ENCODE data around the gene PUM1.

PUM1 gene

DNA sequence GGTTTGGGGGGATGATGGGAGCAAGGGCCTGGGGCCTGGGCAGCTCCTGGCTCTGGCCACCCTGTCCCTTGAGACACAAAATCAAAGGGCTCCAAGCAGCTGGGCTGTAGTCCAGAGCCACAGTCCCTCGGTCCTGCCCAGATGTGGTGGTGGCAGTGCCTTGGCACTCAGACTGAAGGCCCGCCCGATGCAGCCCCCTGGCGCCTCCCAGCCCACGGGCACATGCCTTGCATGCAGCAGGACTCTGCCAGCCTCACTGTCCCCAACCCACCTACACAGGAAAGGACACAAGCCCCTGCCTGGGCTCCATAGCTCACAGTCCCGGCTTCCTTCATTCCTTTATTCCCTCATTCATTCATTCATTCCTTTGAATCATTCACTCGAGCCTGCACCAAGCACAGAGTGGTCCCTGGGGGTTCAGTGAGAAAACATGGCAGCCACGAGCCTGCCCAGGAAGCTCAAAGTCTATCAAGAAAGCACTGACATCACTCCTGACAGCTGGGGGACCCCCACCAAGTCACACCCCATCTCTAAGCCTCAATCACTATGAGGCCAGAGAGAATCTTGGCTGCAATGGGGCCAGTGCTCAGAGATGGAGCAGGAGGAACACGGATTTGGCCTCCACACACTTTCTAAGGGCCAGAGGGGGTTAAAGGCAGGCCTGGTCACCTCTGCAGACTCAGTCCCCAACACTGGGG is 162.8 kb downstream of the PUM1 start:
- Histone ChIP-seq H4K20me1 (ENCODE audit: control insufficient read depth, insufficient read depth, low read depth, low read length) (no peaks in the 10 kb centered on the region), H3K27me3 (ENCODE audit: control insufficient read depth, low read length) (peaks cover 56% of the 10 kb centered on the region), H3K4me1 (ENCODE audit: control insufficient read depth, low read length) (peaks cover under 1% of the 10 kb centered on the region; the same call in 1 of the 2 replicates), H3K9me2 (replicated peaks; ENCODE audit: control insufficient read depth, low read length) (no peaks in the 10 kb centered on the region), H3K9me3 (ENCODE audit: control insufficient read depth, insufficient read depth, low read length) (no peaks in the 10 kb centered on the region), H3F3A (ENCODE audit: control insufficient read depth, insufficient read depth) (no peaks in the 10 kb centered on the region), H3K4me2 (ENCODE audit: low read length) (no peak overlapping the region), H3K79me2 (ENCODE audit: control insufficient read depth, low read length) (no peaks in the 10 kb centered on the region), H3K27ac (ENCODE audit: low read depth, low read length) (no peak overlapping the region), H3K36me3 (ENCODE audit: control insufficient read depth, low read length) (no peaks in the 10 kb centered on the region), H3K4me3 (ENCODE audit: low read length) (no peak overlapping the region)
- TF ChIP-seq, protein P1, sequence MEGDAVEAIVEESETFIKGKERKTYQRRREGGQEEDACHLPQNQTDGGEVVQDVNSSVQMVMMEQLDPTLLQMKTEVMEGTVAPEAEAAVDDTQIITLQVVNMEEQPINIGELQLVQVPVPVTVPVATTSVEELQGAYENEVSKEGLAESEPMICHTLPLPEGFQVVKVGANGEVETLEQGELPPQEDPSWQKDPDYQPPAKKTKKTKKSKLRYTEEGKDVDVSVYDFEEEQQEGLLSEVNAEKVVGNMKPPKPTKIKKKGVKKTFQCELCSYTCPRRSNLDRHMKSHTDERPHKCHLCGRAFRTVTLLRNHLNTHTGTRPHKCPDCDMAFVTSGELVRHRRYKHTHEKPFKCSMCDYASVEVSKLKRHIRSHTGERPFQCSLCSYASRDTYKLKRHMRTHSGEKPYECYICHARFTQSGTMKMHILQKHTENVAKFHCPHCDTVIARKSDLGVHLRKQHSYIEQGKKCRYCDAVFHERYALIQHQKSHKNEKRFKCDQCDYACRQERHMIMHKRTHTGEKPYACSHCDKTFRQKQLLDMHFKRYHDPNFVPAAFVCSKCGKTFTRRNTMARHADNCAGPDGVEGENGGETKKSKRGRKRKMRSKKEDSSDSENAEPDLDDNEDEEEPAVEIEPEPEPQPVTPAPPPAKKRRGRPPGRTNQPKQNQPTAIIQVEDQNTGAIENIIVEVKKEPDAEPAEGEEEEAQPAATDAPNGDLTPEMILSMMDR (IDR thresholded peaks at IDR 0.05; ENCODE audit: low read depth, low read length, poor library complexity, severe bottlenecking): no peak
- no peak for TF ChIP-seq EZH2phosphoT487 (IDR thresholded peaks at IDR 0.05; ENCODE audit: borderline replicate concordance, low read length)

DNA sequence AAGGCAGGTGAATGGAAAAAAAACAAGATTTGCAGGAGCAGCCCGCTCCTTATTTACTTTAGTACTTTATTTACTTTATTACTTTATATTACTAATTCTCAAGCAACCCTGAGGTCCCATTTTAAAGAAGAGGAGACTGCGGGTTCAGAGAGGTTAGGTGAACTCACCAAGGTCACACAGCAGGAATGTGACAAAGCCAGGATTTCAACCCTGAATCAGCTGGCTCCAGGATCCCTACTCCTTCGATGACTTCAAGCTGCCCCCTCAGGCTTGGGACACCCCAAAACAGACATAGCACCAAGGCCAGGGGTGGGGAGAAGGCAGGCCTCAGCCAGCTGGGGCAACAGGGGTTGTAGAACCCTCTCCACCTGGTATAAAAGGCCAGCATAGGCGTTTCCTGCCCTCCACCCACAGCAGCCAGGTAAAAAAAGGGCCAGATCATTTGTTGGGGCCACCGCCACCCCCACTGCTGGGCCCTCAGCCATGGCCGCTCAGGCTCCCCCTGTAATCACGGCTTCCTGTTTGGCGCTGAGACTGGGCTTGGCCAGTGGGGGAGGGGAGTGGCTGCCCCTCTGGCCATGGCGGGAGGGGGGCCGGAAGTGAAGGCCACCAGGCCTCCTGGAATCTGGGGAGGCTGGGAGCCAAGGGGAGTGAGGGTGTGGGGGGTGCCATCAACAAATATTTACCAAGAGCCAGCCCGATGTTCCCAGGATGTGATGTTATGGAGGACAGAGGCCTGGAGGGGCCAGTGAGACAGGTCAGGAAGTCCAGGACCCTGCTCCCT is 163.5 kb downstream of the PUM1 start:
- H3K4me1 ChIP-seq (ENCODE audit: control insufficient read depth, low read length): no peaks in the 10 kb centered on the region
- no peaks in the 10 kb centered on the region for H3K9me3 ChIP-seq (ENCODE audit: control insufficient read depth, insufficient read depth, low read length)
- no peak overlapping the region for H3K4me2 ChIP-seq (ENCODE audit: low read length)
- H3K36me3 ChIP-seq (ENCODE audit: control insufficient read depth, low read length): no peaks in the 10 kb centered on the region
- no peaks in the 10 kb centered on the region for H3K9me2 ChIP-seq (replicated peaks; ENCODE audit: control insufficient read depth, low read length)
- no peaks in the 10 kb centered on the region for H3F3A ChIP-seq (ENCODE audit: control insufficient read depth, insufficient read depth)
- TF ChIP-seq, protein P1 (IDR thresholded peaks at IDR 0.05; ENCODE audit: low read depth, low read length, poor library complexity, severe bottlenecking): no peak
- no peak for TF ChIP-seq EZH2phosphoT487 (IDR thresholded peaks at IDR 0.05; ENCODE audit: borderline replicate concordance, low read length)
- peaks cover 49% of the 10 kb centered on the region for H3K27me3 ChIP-seq (ENCODE audit: control insufficient read depth, low read length)
- H3K79me2 ChIP-seq (ENCODE audit: control insufficient read depth, low read length): no peaks in the 10 kb centered on the region
- no peak overlapping the region for H3K27ac ChIP-seq (ENCODE audit: low read depth, low read length)
- no peak overlapping the region for H3K4me3 ChIP-seq (ENCODE audit: low read length)
- H4K20me1 ChIP-seq (ENCODE audit: control insufficient read depth, insufficient read depth, low read depth, low read length): no peaks in the 10 kb centered on the region

DNA sequence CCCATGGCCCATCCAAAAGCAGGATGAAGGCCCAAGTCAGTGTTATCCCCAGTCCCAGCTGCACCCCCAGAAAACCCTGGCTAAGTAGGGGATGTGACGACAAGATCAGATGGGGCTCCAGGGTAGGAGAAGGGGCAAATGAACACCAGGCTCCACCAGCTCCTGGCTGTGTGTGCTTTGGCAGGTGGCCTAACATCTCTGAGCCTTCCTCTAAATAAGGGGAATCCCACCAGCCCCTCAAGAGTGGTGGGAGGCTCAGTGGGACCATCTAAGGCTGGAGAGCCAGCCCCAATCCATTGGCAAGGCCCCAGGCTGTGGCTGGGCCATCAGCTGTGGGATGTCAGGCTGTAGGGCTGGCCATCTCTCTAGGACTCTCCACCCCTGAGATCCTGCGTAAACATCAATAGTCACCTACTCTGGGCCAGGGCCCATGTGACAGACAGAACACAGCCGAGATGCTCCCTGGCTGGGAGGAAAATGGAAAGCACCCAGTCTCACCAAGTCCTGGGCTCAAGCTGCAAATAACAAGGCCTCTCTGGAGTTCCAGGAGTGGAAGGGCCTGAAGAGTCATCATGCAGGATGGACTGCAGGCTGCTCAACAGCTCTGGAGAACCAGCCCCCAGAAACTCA is 164.5 kb downstream of the PUM1 start:
- peaks cover 43% of the 10 kb centered on the region for H3K27me3 ChIP-seq (ENCODE audit: control insufficient read depth, low read length)
- no peak overlapping the region for H3K4me3 ChIP-seq (ENCODE audit: low read length)
- no peaks in the 10 kb centered on the region for H4K20me1 ChIP-seq (ENCODE audit: control insufficient read depth, insufficient read depth, low read depth, low read length)
- no peaks in the 10 kb centered on the region for H3K9me3 ChIP-seq (ENCODE audit: control insufficient read depth, insufficient read depth, low read length)
- no peaks in the 10 kb centered on the region for H3F3A ChIP-seq (ENCODE audit: control insufficient read depth, insufficient read depth)
- H3K9me2 ChIP-seq (replicated peaks; ENCODE audit: control insufficient read depth, low read length): no peaks in the 10 kb centered on the region
- TF ChIP-seq, protein P1 (IDR thresholded peaks at IDR 0.05; ENCODE audit: low read depth, low read length, poor library complexity, severe bottlenecking): no peak
- H3K4me1 ChIP-seq (ENCODE audit: control insufficient read depth, low read length): no peaks in the 10 kb centered on the region
- H3K36me3 ChIP-seq (ENCODE audit: control insufficient read depth, low read length): no peaks in the 10 kb centered on the region
- H3K27ac ChIP-seq (ENCODE audit: low read depth, low read length): no peak overlapping the region
- no peaks in the 10 kb centered on the region for H3K79me2 ChIP-seq (ENCODE audit: control insufficient read depth, low read length)
- no peak overlapping the region for H3K4me2 ChIP-seq (ENCODE audit: low read length)
